Brain microvascular endothelial cell (primary cell): ENCODE results near the gene ATG5.

Experiments used
- DNase-seq: peaks from one replicate; pipeline ENCODE4 v3.0.0-alpha.2; 2020
- H3K27ac ChIP-seq: fragments of 250-450 bp; sonication (Bioruptor Pico); 2 replicates; pipeline ENCODE4 v1.5.1; 2020; ENCODE audit warnings: mild to moderate bottlenecking, moderate library complexity
- H3K27me3 ChIP-seq: fragments of 250-450 bp; sonication (Bioruptor Pico); replicated peaks from 2 replicates; pipeline ENCODE4 v1.5.1; 2020; ENCODE audit warnings: mild to moderate bottlenecking
- H3K36me3 ChIP-seq: fragments of 250-450 bp; sonication (Bioruptor Pico); replicated peaks from 2 replicates; pipeline ENCODE4 v1.5.1; 2020; ENCODE audit warnings: mild to moderate bottlenecking
- H3K4me3 ChIP-seq: 2 replicates; pipeline ENCODE4 v1.5.1; 2011; ENCODE audit warnings: low read depth, mild to moderate bottlenecking, control low read depth, low read length, moderate library complexity
- in situ Hi-C: cut with HindIII; loops from 2 replicates; pipeline ENCODE4 v1.10.0; 2017; ENCODE audit warnings: low sequenced_read_pairs, low pct_ligation_motif_present
- TF ChIP-seq, protein P1 (sequence below): IDR thresholded peaks from 2 replicates; pipeline ENCODE4 v1.5.1; 2011; ENCODE audit warnings: low read depth, mild to moderate bottlenecking, moderate library complexity, low read length, control low read depth, inconsistent platforms; ENCODE audit errors: missing control alignments

The ATG5 gene

GRCh38 chr6:106188104-106188794, 137.3 kb downstream of the ATG5 start:
- Histone ChIP-seq H3K4me3 (no peak overlapping the region), H3K36me3 (no peaks in the 10 kb centered on the region), H3K27ac (no peak overlapping the region), H3K27me3 (no peaks in the 10 kb centered on the region)
- TF ChIP-seq, protein P1, sequence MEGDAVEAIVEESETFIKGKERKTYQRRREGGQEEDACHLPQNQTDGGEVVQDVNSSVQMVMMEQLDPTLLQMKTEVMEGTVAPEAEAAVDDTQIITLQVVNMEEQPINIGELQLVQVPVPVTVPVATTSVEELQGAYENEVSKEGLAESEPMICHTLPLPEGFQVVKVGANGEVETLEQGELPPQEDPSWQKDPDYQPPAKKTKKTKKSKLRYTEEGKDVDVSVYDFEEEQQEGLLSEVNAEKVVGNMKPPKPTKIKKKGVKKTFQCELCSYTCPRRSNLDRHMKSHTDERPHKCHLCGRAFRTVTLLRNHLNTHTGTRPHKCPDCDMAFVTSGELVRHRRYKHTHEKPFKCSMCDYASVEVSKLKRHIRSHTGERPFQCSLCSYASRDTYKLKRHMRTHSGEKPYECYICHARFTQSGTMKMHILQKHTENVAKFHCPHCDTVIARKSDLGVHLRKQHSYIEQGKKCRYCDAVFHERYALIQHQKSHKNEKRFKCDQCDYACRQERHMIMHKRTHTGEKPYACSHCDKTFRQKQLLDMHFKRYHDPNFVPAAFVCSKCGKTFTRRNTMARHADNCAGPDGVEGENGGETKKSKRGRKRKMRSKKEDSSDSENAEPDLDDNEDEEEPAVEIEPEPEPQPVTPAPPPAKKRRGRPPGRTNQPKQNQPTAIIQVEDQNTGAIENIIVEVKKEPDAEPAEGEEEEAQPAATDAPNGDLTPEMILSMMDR: no peak
- DNase-seq: no peak
- in situ Hi-C loops: no loop called here

- TF ChIP-seq, protein P1: no peak
- in situ Hi-C loops: no loop called here
- H3K27ac ChIP-seq: no peak overlapping the region
- no peaks in the 10 kb centered on the region for H3K27me3 ChIP-seq
- no peaks in the 10 kb centered on the region for H3K36me3 ChIP-seq
- no peak for DNase-seq
- no peak overlapping the region for H3K4me3 ChIP-seq
These were observed 138.1 kb downstream of the ATG5 start for GRCh38 chr6:106187424-106187982.

- TF ChIP-seq, protein P1: no peak
- Histone ChIP-seq H3K36me3 (no peaks in the 10 kb centered on the region), H3K27me3 (no peaks in the 10 kb centered on the region), H3K4me3 (no peak overlapping the region), H3K27ac (no peak overlapping the region)
- DNase-seq: no peak
- in situ Hi-C loops: no loop called here
These were observed 138.8 kb downstream of the ATG5 start for GRCh38 chr6:106186714-106187113.

DNA sequence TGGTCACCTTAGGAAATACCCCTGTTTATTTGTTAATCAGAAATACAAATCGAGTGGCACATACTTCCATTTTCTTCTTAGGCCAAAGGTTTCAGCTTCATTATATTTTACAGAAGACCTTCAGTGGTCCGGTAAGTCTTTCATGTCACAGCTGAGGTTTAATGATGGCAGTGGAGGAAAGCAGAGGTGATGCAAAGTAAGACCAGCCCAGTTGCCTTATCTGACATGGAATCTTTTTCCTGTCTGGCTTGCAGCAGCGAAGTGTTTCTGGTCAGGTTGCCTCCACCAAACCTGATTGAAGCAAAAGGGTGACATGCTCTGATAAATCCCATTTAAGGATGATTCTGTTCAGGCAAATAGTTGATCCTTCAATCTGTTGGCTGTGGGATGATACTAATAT, 139.4 kb downstream of the ATG5 start:
- Histone ChIP-seq H3K27me3 (no peaks in the 10 kb centered on the region), H3K4me3 (no peak overlapping the region), H3K27ac (no peak overlapping the region), H3K36me3 (no peaks in the 10 kb centered on the region)
- TF ChIP-seq, protein P1: no peak
- DNase-seq: no peak
- in situ Hi-C loops: no loop called here

DNA sequence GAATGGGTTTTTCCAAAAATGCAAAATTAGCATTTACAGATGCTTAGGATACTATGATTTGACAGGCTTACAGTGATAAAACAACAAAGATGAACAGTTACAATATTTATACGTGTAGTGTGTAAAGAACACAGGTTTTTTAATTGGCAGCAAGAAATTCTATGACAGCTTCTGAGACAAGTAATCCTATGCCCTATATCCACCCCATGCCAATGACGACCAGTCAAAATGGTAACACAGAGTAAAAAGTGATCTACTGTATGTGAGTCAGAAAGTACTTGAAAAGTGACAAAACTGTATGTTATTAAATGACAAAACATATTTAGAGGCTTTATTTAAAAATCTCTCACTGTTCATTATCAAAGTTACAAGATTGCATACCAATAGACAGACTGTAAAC, 139.9 kb downstream of the ATG5 start:
- Histone ChIP-seq H3K4me3 (no peak overlapping the region), H3K36me3 (no peaks in the 10 kb centered on the region), H3K27me3 (no peaks in the 10 kb centered on the region), H3K27ac (no peak overlapping the region)
- in situ Hi-C loops: no loop called here
- TF ChIP-seq, protein P1: no peak
- DNase-seq: no peak

GRCh38 chr6:106184629-106185028, 140.9 kb downstream of the ATG5 start:
- Histone ChIP-seq H3K4me3 (no peak overlapping the region), H3K27me3 (no peaks in the 10 kb centered on the region), H3K36me3 (no peaks in the 10 kb centered on the region), H3K27ac (no peak overlapping the region)
- TF ChIP-seq, protein P1: no peak
- in situ Hi-C loops: no loop called here
- DNase-seq: no peak
